Neuronal stem cell (in vitro differentiated cells): ENCODE measurements around the gene ODAD2.

Experiments
- DNase-seq: peaks from one replicate; pipeline ENCODE4 v3.0.0-alpha.2; 2013; ENCODE audit warnings: low spot score
- H2AFZ ChIP-seq: one replicate; pipeline ENCODE4 v1.6.1; 2013; ENCODE audit warnings: mild to moderate bottlenecking, low read length, inconsistent platforms
- H2AK5ac ChIP-seq: 2 replicates; pipeline ENCODE4 v1.6.1; 2013; ENCODE audit warnings: low read depth, mild to moderate bottlenecking, inconsistent platforms, low read length, moderate library complexity, mixed read lengths
- H2BK120ac ChIP-seq: 2 replicates; pipeline ENCODE4 v1.6.1; 2013; ENCODE audit warnings: low read depth, mild to moderate bottlenecking, inconsistent platforms, low read length, moderate library complexity, mixed read lengths
- H2BK12ac ChIP-seq: one replicate; pipeline ENCODE4 v1.6.1; 2013; ENCODE audit warnings: low read length, inconsistent platforms
- H2BK15ac ChIP-seq: 2 replicates; pipeline ENCODE4 v1.6.1; 2013; ENCODE audit warnings: mild to moderate bottlenecking, low read length, inconsistent platforms, mixed read lengths
- H2BK5ac ChIP-seq: one replicate; pipeline ENCODE4 v1.6.1; 2013; ENCODE audit warnings: inconsistent platforms, mild to moderate bottlenecking, low read length, moderate library complexity
- H3K14ac ChIP-seq: one replicate; pipeline ENCODE4 v1.6.1; 2013; ENCODE audit warnings: low read length, inconsistent platforms
- H3K18ac ChIP-seq: 2 replicates; pipeline ENCODE4 v1.6.1; 2013; ENCODE audit warnings: low read length, inconsistent platforms
- H3K23ac ChIP-seq: 2 replicates; pipeline ENCODE4 v1.6.1; 2013; ENCODE audit warnings: low read depth, mild to moderate bottlenecking, mixed read lengths, low read length, inconsistent platforms; ENCODE audit not compliant: poor library complexity
- H3K27ac ChIP-seq: replicated peaks from 3 replicates; pipeline ENCODE4 v1.5.1; 2013; ENCODE audit warnings: low read length, inconsistent platforms
- H3K27me3 ChIP-seq, 3 experiments: 2 replicates each; pipeline ENCODE4 v1.6.1; 2013; ENCODE audit warnings: low read length in 3 of 3, mild to moderate bottlenecking in 2 of 3, inconsistent platforms in 1 of 3, low read depth in 1 of 3, mixed read lengths in 1 of 3, moderate library complexity in 1 of 3; ENCODE audit not compliant: control insufficient read depth in 3 of 3, insufficient read depth in 3 of 3
- H3K36me3 ChIP-seq, 2 donors: replicated peaks in 1 of 2; 2 replicates each; pipeline ENCODE4 v1.6.1; 2013; ENCODE audit warnings: low read length in 2 of 2; ENCODE audit not compliant: control insufficient read depth in 2 of 2, insufficient read depth in 2 of 2
- H3K4ac ChIP-seq: 2 replicates; pipeline ENCODE4 v1.6.1; 2013; ENCODE audit warnings: inconsistent platforms, mild to moderate bottlenecking, low read length, moderate library complexity
- H3K4me1 ChIP-seq, 2 donors: 1 replicate in 1 of 2; 2 replicates in 1 of 2; pipeline ENCODE4 v1.6.1; 2013; ENCODE audit warnings: low read length in 2 of 2, low read depth in 1 of 2; ENCODE audit not compliant: control insufficient read depth in 2 of 2, insufficient read depth in 1 of 2
- H3K4me2 ChIP-seq: one replicate; pipeline ENCODE4 v1.6.1; 2013; ENCODE audit warnings: mild to moderate bottlenecking, low read length, inconsistent platforms; ENCODE audit not compliant: insufficient read depth, poor library complexity, severe bottlenecking
- H3K4me3 ChIP-seq, 2 donors: 2 replicates each; pipeline ENCODE4 v1.5.1; 2013; ENCODE audit warnings: low read length in 2 of 2, mild to moderate bottlenecking in 2 of 2, inconsistent platforms in 1 of 2, moderate library complexity in 1 of 2
- H3K79me1 ChIP-seq: one replicate; pipeline ENCODE4 v1.6.1; 2013; ENCODE audit warnings: low read depth, mild to moderate bottlenecking, inconsistent platforms, low read length, moderate library complexity
- H3K9ac ChIP-seq: one replicate; pipeline ENCODE4 v1.6.1; 2013; ENCODE audit warnings: mild to moderate bottlenecking, low read depth, low read length, inconsistent platforms; ENCODE audit not compliant: poor library complexity
- H3K9me3 ChIP-seq, 2 donors: replicated peaks in 1 of 2; 2 replicates each; pipeline versions ENCODE3 to v1.6.1; 2013; ENCODE audit warnings: low read length in 2 of 2, mild to moderate bottlenecking in 2 of 2, inconsistent platforms in 1 of 2, low read depth in 1 of 2, mixed read lengths in 1 of 2, moderate library complexity in 1 of 2; ENCODE audit not compliant: control insufficient read depth in 2 of 2, insufficient read depth in 1 of 2
- H4K8ac ChIP-seq: one replicate; pipeline ENCODE4 v1.6.1; 2013; ENCODE audit warnings: low read depth, mild to moderate bottlenecking, inconsistent platforms, low read length, moderate library complexity
- H4K91ac ChIP-seq: one replicate; pipeline ENCODE4 v1.6.1; 2013; ENCODE audit warnings: low read length, low read depth, mild to moderate bottlenecking, inconsistent platforms; ENCODE audit not compliant: poor library complexity
- WGBS, 2 donors: extraction: QIAGEN DNeasy Blood & Tissue Kit; methylation state at CpG; one replicate each; pipeline ENCODE4 v1.1.7; 2013; ENCODE audit warnings: missing lambda C conversion rate in 2 of 2, mixed read lengths in 1 of 2; ENCODE audit not compliant: insufficient read length in 2 of 2, insufficient replicate concordance in 1 of 2; ENCODE audit errors: extremely low coverage in 2 of 2; 5-methylcytosine and 5-hydroxymethylcytosine counted together

Gene ODAD2

GRCh38 chr10:28036587-28036986 is 37.7 kb upstream of the ODAD2 start:
- no peak overlapping the region for H3K9ac ChIP-seq
- H3K4me1 ChIP-seq: no peaks in the 10 kb centered on the region
- H3K4me2 ChIP-seq: no peak overlapping the region
- no peak for DNase-seq
- H2AK5ac ChIP-seq: no peak overlapping the region
- H3K23ac ChIP-seq: no peak overlapping the region
- no peaks in the 10 kb centered on the region for H3K79me1 ChIP-seq
- H3K4me3 ChIP-seq: no peak overlapping the region
- no peaks in the 10 kb centered on the region for H3K36me3 ChIP-seq
- H2BK15ac ChIP-seq: no peak overlapping the region
- H3K14ac ChIP-seq: no peak overlapping the region
- no peak overlapping the region for H3K18ac ChIP-seq
- H3K9me3 ChIP-seq: peaks cover 0 to 1% of the 10 kb centered on the region in 2 donors
- H2AFZ ChIP-seq: no peak overlapping the region
- WGBS, 2 donors: no CpG with 5 or more reads among the region's 3 CpGs
- no peak overlapping the region for H3K4ac ChIP-seq
- H2BK12ac ChIP-seq: no peak overlapping the region
- H4K8ac ChIP-seq: no peak overlapping the region
- H2BK120ac ChIP-seq: no peak overlapping the region
- H3K27ac ChIP-seq: no peak overlapping the region
- no peaks in the 10 kb centered on the region for H3K27me3 ChIP-seq
- no peak overlapping the region for H2BK5ac ChIP-seq
- no peak overlapping the region for H4K91ac ChIP-seq

DNA sequence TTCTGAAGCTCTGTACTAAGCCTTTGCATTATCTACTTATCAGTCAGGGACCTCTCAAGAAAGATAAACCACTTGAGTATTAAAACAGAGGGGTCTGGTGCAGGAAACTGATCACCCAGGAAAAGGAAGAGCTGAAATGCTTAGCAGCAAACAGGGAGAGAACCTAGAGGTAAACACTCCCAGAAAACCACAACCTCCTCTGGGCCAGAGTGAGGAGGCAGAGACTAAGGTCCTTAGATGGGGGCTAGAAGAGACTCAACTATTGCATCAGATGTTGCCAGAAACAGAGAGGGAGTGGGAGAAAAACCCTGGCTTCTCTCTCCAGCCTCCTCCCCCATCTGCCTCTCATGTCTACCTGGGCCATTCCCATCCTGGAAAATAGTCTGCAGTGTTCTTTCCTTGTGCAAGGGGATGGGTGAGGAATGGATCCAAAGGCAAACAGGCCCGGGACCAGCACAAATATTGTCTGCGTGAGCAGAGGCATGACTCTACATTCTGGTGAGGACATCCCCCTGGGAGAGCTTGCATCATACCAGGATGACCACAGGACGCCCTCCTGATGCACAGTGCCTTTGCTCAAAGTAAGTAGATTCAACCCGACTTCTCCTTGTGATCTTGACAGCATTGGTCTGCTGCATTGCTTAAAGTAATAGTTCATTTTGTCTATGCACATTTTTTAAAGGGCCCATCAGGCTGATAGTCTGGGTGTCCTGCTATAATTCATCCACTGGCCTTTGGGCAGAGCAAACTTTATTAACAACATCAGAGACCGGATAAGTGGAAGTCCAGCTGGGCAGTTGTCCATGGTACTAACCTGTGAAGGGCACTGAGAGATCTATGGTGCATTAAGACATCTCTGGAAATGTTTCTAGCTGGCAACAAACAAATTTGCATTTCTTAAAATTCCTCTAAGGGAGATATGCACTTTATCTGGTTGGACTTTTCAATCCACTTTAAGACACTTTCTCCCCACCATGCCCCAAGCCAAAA is 22.4 kb upstream of the ODAD2 start:
- no peaks in the 10 kb centered on the region for H3K9me3 ChIP-seq
- H4K8ac ChIP-seq: no peak overlapping the region
- no peak overlapping the region for H3K4me2 ChIP-seq
- H2BK120ac ChIP-seq: no peak overlapping the region
- no peak overlapping the region for H2AFZ ChIP-seq
- no peak overlapping the region for H3K4ac ChIP-seq
- no peak overlapping the region for H3K23ac ChIP-seq
- no peaks in the 10 kb centered on the region for H3K36me3 ChIP-seq
- H3K4me3 ChIP-seq: no peak overlapping the region
- no peak for DNase-seq
- H4K91ac ChIP-seq: no peak overlapping the region
- H2AK5ac ChIP-seq: no peak overlapping the region
- H3K4me1 ChIP-seq: no peaks in the 10 kb centered on the region
- WGBS, 2 donors: no CpG with 5 or more reads among the region's 5 CpGs
- no peak overlapping the region for H3K18ac ChIP-seq
- peaks cover 0 to 5% (median 0%) of the 10 kb centered on the region in 3 experiments for H3K27me3 ChIP-seq
- H2BK12ac ChIP-seq: no peak overlapping the region
- no peak overlapping the region for H3K9ac ChIP-seq
- H3K14ac ChIP-seq: no peak overlapping the region
- H3K79me1 ChIP-seq: no peaks in the 10 kb centered on the region
- no peak overlapping the region for H2BK15ac ChIP-seq
- no peak overlapping the region for H2BK5ac ChIP-seq
- no peak overlapping the region for H3K27ac ChIP-seq

DNA sequence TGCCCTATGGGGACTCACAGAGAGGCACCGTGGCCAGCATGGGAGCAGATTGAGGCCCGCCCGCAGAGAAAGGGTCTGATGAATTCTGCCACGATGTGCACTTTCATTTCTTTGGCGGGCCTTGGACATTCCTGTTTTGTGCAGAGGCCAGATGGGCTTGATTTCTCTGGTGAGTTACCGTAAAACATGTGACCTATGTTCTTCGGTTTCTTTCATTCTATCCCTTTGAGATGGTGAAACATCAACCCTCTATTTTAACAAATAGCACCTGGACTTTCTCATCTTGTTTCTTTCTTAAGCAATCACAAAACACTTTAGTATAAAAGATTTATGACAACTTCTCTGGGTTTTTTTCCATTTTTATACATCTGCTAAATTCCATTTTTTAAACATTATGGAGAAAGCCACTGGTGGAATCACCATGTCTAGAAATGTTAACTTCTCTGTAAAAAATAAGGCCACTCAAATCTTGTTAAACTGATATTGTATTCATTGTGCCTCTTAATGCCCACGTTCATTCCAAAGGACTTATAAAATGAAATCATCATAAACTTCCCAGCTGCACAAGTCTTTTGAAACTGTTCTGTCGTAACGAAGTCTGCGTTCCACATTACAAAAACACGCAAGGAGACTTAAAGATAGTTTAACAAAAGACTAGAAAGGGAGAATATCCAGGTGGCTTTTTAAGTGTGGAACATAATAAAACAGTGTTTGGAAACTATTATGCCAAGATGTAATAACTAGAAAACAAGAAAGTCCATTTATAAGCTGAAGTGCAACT is 21.4 kb upstream of the ODAD2 start:
- WGBS, 2 donors: no CpG with 5 or more reads among the region's 12 CpGs
- Histone ChIP-seq H3K4me2 (no peak overlapping the region), H2BK5ac (no peak overlapping the region)

DNA sequence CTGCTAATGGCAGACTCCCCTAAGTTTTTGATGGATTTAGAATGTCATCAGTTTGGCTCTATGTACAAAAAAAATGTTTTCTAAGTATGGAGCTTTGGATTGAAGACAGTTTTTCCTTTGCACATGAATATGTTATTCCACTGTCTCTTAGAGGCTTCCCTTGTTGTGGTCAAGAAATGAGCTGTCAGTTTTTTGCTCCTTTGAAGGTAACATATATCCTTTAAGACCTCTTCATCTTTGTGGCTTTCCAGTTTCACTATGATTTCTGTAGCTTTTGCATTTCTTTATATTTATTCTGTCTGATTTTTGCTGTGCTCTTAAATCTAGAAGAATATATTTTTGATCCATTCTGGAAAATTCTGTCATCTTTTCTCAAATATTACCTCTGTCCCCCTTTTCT is 15.8 kb upstream of the ODAD2 start:
- Histone ChIP-seq H3K18ac (no peak overlapping the region), H2AFZ (no peak overlapping the region), H3K4me1 (no peaks in the 10 kb centered on the region), H2BK5ac (no peak overlapping the region), H3K23ac (no peak overlapping the region), H3K9me3 (no peaks in the 10 kb centered on the region), H2BK15ac (no peak overlapping the region), H3K4me2 (no peak overlapping the region), H3K27me3 (no peaks in the 10 kb centered on the region), H3K14ac (no peak overlapping the region), H3K27ac (no peak overlapping the region), H3K36me3 (no peaks in the 10 kb centered on the region), H3K79me1 (no peaks in the 10 kb centered on the region), H4K8ac (no peak overlapping the region), H2BK12ac (no peak overlapping the region), H4K91ac (no peak overlapping the region), H2AK5ac (no peak overlapping the region), H3K4me3 (no peak overlapping the region), H2BK120ac (no peak overlapping the region), H3K9ac (no peak overlapping the region), H3K4ac (no peak overlapping the region)
- no peak for DNase-seq

More for the DNA sequence above, 21.4 kb upstream of the ODAD2 start:
- Histone ChIP-seq H2BK15ac (no peak overlapping the region), H3K4me3 (no peak overlapping the region), H3K27ac (no peak overlapping the region), H3K9ac (no peak overlapping the region), H2BK12ac (no peak overlapping the region), H3K36me3 (no peaks in the 10 kb centered on the region), H3K79me1 (no peaks in the 10 kb centered on the region), H3K9me3 (no peaks in the 10 kb centered on the region), H4K8ac (no peak overlapping the region), H2BK120ac (no peak overlapping the region), H3K14ac (no peak overlapping the region), H2AK5ac (no peak overlapping the region), H3K4ac (no peak overlapping the region), H3K4me1 (no peaks in the 10 kb centered on the region), H4K91ac (no peak overlapping the region), H2AFZ (no peak overlapping the region), H3K18ac (no peak overlapping the region), H3K23ac (no peak overlapping the region), H3K27me3 (no peaks in the 10 kb centered on the region)
- DNase-seq: no peak
